IgD-negative memory B cell (primary cell): ENCODE measurements around the gene GPR3. TPM values are rescaled to one million over a fixed set of nuclear protein-coding genes. Genes with fewer than 3 reads are reported as not detected.

ENCODE experiments used
- H3K27ac Mint-ChIP-seq, 3 donors: one replicate each; pipeline ENCODE4 v1.8.0; 2020 to 2022; ENCODE audit warnings: mild to moderate bottlenecking in 3 of 3, mixed read lengths in 3 of 3, moderate library complexity in 1 of 3
- H3K27me3 Mint-ChIP-seq: one replicate; pipeline ENCODE4 v1.8.0; 2021; ENCODE audit warnings: mixed read lengths
- H3K36me3 Mint-ChIP-seq: one replicate; pipeline ENCODE4 v1.8.0; 2020; ENCODE audit warnings: mild to moderate bottlenecking, mixed read lengths
- H3K4me1 Mint-ChIP-seq, 3 donors: one replicate each; pipeline ENCODE4 v1.8.0; 2020 to 2022; ENCODE audit warnings: mixed read lengths in 3 of 3, mild to moderate bottlenecking in 1 of 3
- H3K4me3 Mint-ChIP-seq, 4 donors: one replicate each; pipeline ENCODE4 v1.8.0; 2020 to 2022; ENCODE audit warnings: mild to moderate bottlenecking in 4 of 4, mixed read lengths in 4 of 4, moderate library complexity in 3 of 4
- H3K9me3 Mint-ChIP-seq, 3 donors: one replicate each; pipeline ENCODE4 v1.8.0; 2020 to 2021; ENCODE audit warnings: mixed read lengths in 3 of 3, mild to moderate bottlenecking in 1 of 3
- polyA plus RNA-seq: library from polyadenylated mRNA; unstranded; fragments of 300-500 nt; fragmentation: Illumina TruSeq; gene quantifications from one replicate; pipeline ENCODE4 v1.2.3, GENCODE V29; 2021

The GPR3 gene
- polyA plus RNA-seq, 1 donor from 2014 or later: 0.16 TPM

DNA sequence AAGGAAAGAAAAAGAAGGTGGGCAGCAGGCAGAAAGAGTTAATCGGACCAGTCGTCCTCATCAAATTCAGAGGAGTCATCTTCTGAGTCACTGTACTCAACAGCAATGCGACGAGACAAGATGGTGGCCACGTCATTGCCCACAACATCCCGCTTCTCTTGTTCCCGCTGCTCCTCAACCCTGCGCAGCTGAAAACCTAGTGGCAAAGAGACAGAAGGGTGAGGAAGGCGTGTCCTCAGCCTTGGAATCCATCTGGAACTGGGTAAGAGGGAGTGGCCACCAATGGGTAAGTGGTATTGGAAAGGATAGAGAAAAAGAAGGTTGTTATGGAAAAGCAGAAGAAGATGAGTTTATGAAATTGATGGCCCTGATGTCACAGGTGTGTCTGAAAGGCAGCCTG, 15.7 kb downstream of the GPR3 start:
- peak overlapping the region in 2 of 3 donors; percentile 63 to 67 for H3K27ac Mint-ChIP-seq
- no peaks in the 10 kb centered on the region for H3K9me3 Mint-ChIP-seq
- no peak overlapping the region for H3K4me3 Mint-ChIP-seq
- no peaks in the 10 kb centered on the region for H3K27me3 Mint-ChIP-seq
- peaks cover 6% of the 10 kb centered on the region for H3K36me3 Mint-ChIP-seq
- H3K4me1 Mint-ChIP-seq: peaks cover 22 to 29% (median 26%) of the 10 kb centered on the region in 3 donors

DNA sequence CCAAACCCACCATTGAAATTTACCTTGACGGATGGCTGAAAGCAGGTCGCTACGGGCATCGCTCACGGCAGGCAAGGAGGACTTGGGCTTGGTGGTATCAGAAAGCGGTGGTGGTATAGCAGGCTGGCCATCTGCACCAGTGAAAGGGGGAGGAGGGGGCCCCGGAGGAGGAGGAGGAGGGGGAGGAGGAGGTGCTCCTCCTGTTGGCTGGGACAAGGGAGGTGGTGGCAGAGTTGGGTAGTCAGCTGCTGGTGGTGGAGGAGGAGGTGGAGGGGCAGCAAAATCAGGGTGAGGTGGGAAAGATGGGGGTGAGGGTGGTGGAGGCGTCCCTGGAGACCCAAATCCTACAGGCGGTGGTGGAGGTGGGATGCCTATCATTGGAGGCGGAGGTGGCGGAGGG, 17.2 kb downstream of the GPR3 start:
- peak overlapping the region in 1 of 3 donors; percentile 47 for H3K27ac Mint-ChIP-seq
- H3K36me3 Mint-ChIP-seq: peaks cover 6% of the 10 kb centered on the region
- no peaks in the 10 kb centered on the region for H3K27me3 Mint-ChIP-seq
- no peaks in the 10 kb centered on the region for H3K9me3 Mint-ChIP-seq
- peaks cover 8 to 13% (median 12%) of the 10 kb centered on the region in 3 donors for H3K4me1 Mint-ChIP-seq
- no peak overlapping the region for H3K4me3 Mint-ChIP-seq

GRCh38 chr1:27410709-27411108, 18.3 kb downstream of the GPR3 start:
- Mint-ChIP-seq H3K27me3 (no peaks in the 10 kb centered on the region), H3K4me1 (peaks cover 12 to 14% (median 12%) of the 10 kb centered on the region in 3 donors), H3K36me3 (peaks cover 6% of the 10 kb centered on the region), H3K27ac (peak overlapping the region; percentile 47 to 67 (median 63)), H3K9me3 (no peaks in the 10 kb centered on the region), H3K4me3 (no peak overlapping the region)

GRCh38 chr1:27412502-27412901, 20.1 kb downstream of the GPR3 start:
- Mint-ChIP-seq H3K27ac (no peak overlapping the region), H3K4me1 (peaks cover 12 to 24% (median 19%) of the 10 kb centered on the region in 3 donors), H3K36me3 (peaks cover 4% of the 10 kb centered on the region), H3K9me3 (no peaks in the 10 kb centered on the region), H3K27me3 (no peaks in the 10 kb centered on the region), H3K4me3 (no peak overlapping the region)

DNA sequence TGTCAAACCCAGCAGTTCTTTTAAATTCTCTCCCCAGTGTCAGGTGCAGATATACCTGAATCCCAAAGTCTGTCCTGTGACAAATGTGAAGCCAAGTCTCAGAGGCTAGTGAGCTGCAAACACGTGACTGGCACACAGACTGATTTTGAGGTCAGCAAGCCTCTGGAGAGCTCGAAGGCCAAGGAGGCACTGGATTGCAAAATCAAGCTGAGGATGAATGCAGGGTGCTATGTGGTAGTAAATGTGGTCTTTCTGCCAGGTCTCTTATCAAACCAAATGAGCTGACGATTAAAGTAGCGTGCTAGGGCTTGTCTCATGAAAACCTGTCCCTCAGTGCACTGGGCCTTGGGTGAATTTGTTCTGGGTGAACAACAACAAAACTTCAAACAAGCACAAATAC, 20.6 kb downstream of the GPR3 start:
- Mint-ChIP-seq H3K9me3 (no peaks in the 10 kb centered on the region), H3K27me3 (no peaks in the 10 kb centered on the region), H3K4me3 (no peak overlapping the region), H3K4me1 (peaks cover 13 to 24% (median 21%) of the 10 kb centered on the region in 3 donors), H3K36me3 (peaks cover 3% of the 10 kb centered on the region), H3K27ac (peak overlapping the region in 1 of 3 donors; percentile 28)

DNA sequence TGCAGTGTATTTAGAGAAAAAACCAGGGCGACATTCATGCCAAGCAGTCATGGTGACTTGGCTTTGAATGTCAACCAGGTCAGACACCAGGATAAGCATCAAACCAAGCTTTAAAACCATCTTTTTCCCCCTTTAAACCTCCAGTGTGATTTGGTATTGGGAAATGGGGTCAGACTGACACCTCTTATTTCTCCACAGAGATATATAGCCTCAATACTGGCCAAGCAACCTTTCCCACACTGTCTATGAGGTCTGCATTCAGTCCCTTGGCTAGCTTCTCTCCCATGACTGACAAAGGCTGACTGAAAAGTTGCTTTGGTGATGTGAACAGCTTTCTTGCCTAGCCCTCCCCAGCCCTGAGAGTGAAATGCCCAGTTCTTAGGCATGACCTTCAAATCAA, 21.7 kb downstream of the GPR3 start:
- Mint-ChIP-seq H3K9me3 (no peaks in the 10 kb centered on the region), H3K36me3 (peaks cover 4% of the 10 kb centered on the region), H3K27me3 (no peaks in the 10 kb centered on the region), H3K4me1 (peaks cover 24 to 34% (median 29%) of the 10 kb centered on the region in 3 donors), H3K4me3 (no peak overlapping the region), H3K27ac (peak overlapping the region in 1 of 3 donors; percentile 28)

DNA sequence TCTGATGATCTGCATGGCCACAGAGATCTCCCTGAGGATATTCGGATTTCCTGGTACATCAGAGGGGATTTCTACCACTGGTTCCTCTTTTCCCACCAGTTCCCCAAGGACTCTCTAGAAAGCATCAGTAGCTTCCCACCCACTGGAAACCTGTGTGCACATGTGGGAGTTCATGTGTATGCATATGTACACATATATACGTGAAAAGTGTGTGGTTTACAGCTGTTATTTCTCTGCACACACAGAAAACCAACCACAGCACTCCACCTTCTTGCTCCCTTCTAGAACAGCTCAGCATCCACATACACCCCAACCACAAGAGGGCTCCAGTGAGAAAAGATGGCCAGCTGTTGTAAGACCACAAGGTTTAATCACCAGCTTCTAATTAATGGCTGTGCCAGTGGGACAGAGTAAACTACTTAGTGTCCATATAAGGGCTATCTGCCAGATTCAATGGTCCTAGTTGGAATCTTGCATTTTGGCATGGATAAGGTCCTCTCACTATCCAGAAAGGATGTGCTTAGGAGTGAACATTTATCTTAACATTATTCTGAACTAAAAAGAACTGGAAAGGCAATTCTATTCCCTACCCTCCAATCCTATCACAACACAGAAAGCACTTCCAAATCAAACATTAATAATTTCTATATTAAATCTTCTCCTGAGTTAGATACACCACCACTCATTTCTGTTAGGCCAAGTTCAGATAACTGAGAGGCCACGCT, 24.1 kb downstream of the GPR3 start:
- Mint-ChIP-seq H3K4me3 (peak overlapping the region in 2 of 4 donors; percentile 51 to 74), H3K27me3 (no peaks in the 10 kb centered on the region), H3K4me1 (peaks cover 30 to 40% (median 38%) of the 10 kb centered on the region in 3 donors), H3K9me3 (no peaks in the 10 kb centered on the region), H3K27ac (peak overlapping the region; percentile 60 to 86 (median 85)), H3K36me3 (peaks cover 4% of the 10 kb centered on the region)

GRCh38 chr1:27417713-27418112, 25.3 kb downstream of the GPR3 start:
- no peaks in the 10 kb centered on the region for H3K27me3 Mint-ChIP-seq
- H3K4me1 Mint-ChIP-seq: peaks cover 38 to 45% (median 44%) of the 10 kb centered on the region in 3 donors
- H3K36me3 Mint-ChIP-seq: peaks cover 6% of the 10 kb centered on the region
- H3K4me3 Mint-ChIP-seq: peak overlapping the region in 2 of 4 donors; percentile 15 to 85
- no peaks in the 10 kb centered on the region for H3K9me3 Mint-ChIP-seq
- peak overlapping the region; percentile 70 to 91 (median 79) for H3K27ac Mint-ChIP-seq

DNA sequence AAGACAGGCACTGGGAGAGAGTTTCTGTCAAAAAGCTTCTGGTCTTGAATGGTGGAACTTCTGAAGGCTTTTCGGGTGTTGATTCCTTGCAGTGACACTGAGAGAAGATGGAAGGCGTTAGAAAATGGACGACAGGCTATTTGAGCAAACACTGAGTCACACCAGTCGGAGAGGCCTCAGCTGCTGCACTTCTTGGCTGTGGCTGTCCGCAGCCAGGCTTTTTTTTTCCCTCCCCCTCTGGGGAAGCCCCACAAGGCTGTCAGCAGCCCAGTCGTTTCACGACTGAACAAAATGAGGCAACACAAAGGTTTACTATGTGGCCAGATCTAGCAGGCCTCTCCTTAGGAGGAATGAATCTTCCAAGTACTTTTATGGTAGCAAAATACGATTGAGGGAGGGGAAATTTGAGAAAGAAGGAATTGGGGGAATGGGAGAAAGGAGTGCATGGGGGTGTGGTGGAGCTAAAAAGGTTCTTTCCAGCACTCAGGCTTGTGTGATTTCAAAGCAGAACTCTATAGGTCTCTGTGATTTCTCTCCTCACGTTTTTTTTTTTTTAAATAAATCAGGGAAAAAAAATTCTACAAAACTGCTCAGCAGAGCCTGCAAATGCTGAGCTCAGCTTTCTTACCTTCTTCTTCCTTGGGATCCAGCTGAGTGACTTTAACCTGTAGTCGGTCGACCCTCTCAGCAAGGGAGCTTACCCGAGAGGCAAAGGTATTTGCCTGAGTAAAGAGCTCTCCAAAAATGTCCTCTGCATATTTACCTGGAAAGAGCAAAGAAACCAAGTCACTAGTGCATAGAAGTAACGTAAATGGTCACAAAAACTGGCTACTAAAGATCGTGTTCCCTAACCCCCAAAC, 26.1 kb downstream of the GPR3 start:
- Mint-ChIP-seq H3K9me3 (no peaks in the 10 kb centered on the region), H3K4me1 (peaks cover 39 to 45% (median 44%) of the 10 kb centered on the region in 3 donors), H3K27ac (peak overlapping the region; percentile 70 to 91 (median 79)), H3K27me3 (no peaks in the 10 kb centered on the region), H3K36me3 (peaks cover 6% of the 10 kb centered on the region), H3K4me3 (peak overlapping the region; percentile 14 to 88 (median 50))

- H3K27ac Mint-ChIP-seq: no peak overlapping the region
- no peak overlapping the region for H3K4me3 Mint-ChIP-seq
- peaks cover 6% of the 10 kb centered on the region for H3K36me3 Mint-ChIP-seq
- no peaks in the 10 kb centered on the region for H3K27me3 Mint-ChIP-seq
- peaks cover 33 to 44% (median 43%) of the 10 kb centered on the region in 3 donors for H3K4me1 Mint-ChIP-seq
- H3K9me3 Mint-ChIP-seq: no peaks in the 10 kb centered on the region
These were observed 31.3 kb downstream of the GPR3 start for GRCh38 chr1:27423709-27424108.

GRCh38 chr1:27427329-27427728, 34.9 kb downstream of the GPR3 start:
- Mint-ChIP-seq H3K4me1 (peaks cover 42 to 51% (median 46%) of the 10 kb centered on the region in 3 donors), H3K9me3 (no peaks in the 10 kb centered on the region), H3K36me3 (peaks cover 4% of the 10 kb centered on the region), H3K27ac (peak overlapping the region; percentile 82 to 93 (median 89)), H3K27me3 (no peaks in the 10 kb centered on the region), H3K4me3 (peak overlapping the region in 3 of 4 donors; percentile 63 to 74 (median 73))

- Mint-ChIP-seq H3K27ac (peak overlapping the region; percentile 82 to 93 (median 89)), H3K27me3 (no peaks in the 10 kb centered on the region), H3K4me3 (peak overlapping the region in 3 of 4 donors; percentile 63 to 74 (median 73)), H3K36me3 (peaks cover 4% of the 10 kb centered on the region), H3K9me3 (no peaks in the 10 kb centered on the region), H3K4me1 (peaks cover 42 to 48% (median 42%) of the 10 kb centered on the region in 3 donors)
These were observed 35.4 kb downstream of the GPR3 start for GRCh38 chr1:27427816-27428315.

GRCh38 chr1:27428316-27429028, 36.0 kb downstream of the GPR3 start:
- H3K27me3 Mint-ChIP-seq: no peaks in the 10 kb centered on the region
- peak overlapping the region in 3 of 4 donors; percentile 37 to 76 (median 66) for H3K4me3 Mint-ChIP-seq
- peaks cover 46 to 53% (median 48%) of the 10 kb centered on the region in 3 donors for H3K4me1 Mint-ChIP-seq

DNA sequence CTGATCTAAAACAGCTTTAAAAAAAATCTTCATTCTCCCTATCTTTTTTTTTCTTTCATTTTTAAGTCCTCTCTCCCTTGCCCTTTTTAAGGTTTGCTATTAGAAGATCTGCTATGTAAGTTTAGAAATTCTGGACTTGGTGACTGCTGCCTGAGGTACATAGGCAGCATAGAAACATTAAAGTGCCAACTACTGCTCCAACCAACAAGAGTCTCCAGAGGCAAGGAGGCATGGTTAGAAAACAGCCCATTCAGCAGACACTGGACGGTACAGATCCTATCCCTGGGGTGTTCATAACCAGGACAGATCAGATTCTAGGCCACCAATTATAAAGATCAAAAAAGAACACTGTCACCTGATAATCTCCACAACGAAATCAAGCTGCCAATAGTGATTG, 36.6 kb downstream of the GPR3 start:
- peaks cover 4% of the 10 kb centered on the region for H3K36me3 Mint-ChIP-seq
- peak overlapping the region in 3 of 4 donors; percentile 37 to 76 (median 66) for H3K4me3 Mint-ChIP-seq
- no peaks in the 10 kb centered on the region for H3K9me3 Mint-ChIP-seq
- peaks cover 52 to 57% (median 53%) of the 10 kb centered on the region in 3 donors for H3K4me1 Mint-ChIP-seq
- no peaks in the 10 kb centered on the region for H3K27me3 Mint-ChIP-seq
- H3K27ac Mint-ChIP-seq: peak overlapping the region; percentile 82 to 93 (median 89)

More at GRCh38 chr1:27428316-27429028, 36.0 kb downstream of the GPR3 start:
- H3K27ac Mint-ChIP-seq: peak overlapping the region; percentile 82 to 93 (median 89)
- no peaks in the 10 kb centered on the region for H3K9me3 Mint-ChIP-seq
- peaks cover 4% of the 10 kb centered on the region for H3K36me3 Mint-ChIP-seq
